Stimulated activated effector memory CD8-positive, alpha-beta T cell treated with anti-CD3 and anti-CD28 coated beads, Interleukin-12 subunit alpha, Interleukin-12 subunit beta, amount 100 ng/mL, for 72 hours (primary cell): ENCODE data around the gene TBKBP1.
A peak's percentile ranks its signal among the peaks of the same experiment; 100 is the strongest.
"Not testable (repeated sequence)": the region's sequence is repeated elsewhere in the genome, so short reads cannot be mapped to it uniquely, and the experiment has no call there.

Experiments used
- ATAC-seq: fragments of 150-1000 bp; cut with Tn5 transposase; 2 replicates; pipeline ENCODE4 v1.10.0; 2021
- DNase-seq, 2 donors: peaks; one replicate each; pipeline ENCODE4 v3.0.0; 2021 to 2022; ENCODE audit warnings: low spot score in 2 of 2
- H3K27ac Mint-ChIP-seq: one replicate; pipeline ENCODE4 v1.8.0; 2022; ENCODE audit warnings: mild to moderate bottlenecking, mixed read lengths
- H3K36me3 Mint-ChIP-seq: one replicate; pipeline ENCODE4 v1.8.0; 2022; ENCODE audit warnings: mild to moderate bottlenecking, mixed read lengths
- H3K4me1 Mint-ChIP-seq: one replicate; pipeline ENCODE4 v1.8.0; 2022; ENCODE audit warnings: mixed read lengths
- H3K4me3 Mint-ChIP-seq: one replicate; pipeline ENCODE4 v1.8.0; 2022; ENCODE audit warnings: mild to moderate bottlenecking, mixed read lengths
- H3K9me3 Mint-ChIP-seq: one replicate; pipeline ENCODE4 v1.8.0; 2022; ENCODE audit warnings: mixed read lengths

TBKBP1 gene

DNA sequence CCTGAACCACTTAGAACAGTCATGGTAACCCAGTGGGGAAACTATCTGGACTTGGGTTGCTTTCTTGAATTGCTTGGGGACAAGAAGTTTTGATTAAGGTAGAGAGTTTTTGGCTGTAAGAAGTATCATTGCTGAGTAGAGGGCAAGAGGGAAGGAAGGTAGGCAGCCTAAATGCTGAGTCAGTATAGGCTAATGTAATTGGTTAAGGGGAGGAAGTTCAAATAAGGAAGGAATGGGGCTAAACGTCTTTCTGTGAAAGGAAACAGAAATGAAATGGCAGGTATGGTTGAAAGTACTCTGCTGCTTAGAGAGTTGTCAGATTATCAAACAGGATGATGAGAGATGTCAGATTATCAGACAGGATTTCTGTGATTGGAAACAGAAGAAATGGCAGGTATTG is 23.9 kb upstream of the TBKBP1 start:
- peak overlapping the region; percentile 63 for H3K27ac Mint-ChIP-seq
- H3K9me3 Mint-ChIP-seq: no peaks in the 10 kb centered on the region
- ATAC-seq: no peak
- peaks cover 28% of the 10 kb centered on the region for H3K4me1 Mint-ChIP-seq
- DNase-seq: no peak
- peaks cover 100% of the 10 kb centered on the region for H3K36me3 Mint-ChIP-seq
- no peak overlapping the region for H3K4me3 Mint-ChIP-seq

DNA sequence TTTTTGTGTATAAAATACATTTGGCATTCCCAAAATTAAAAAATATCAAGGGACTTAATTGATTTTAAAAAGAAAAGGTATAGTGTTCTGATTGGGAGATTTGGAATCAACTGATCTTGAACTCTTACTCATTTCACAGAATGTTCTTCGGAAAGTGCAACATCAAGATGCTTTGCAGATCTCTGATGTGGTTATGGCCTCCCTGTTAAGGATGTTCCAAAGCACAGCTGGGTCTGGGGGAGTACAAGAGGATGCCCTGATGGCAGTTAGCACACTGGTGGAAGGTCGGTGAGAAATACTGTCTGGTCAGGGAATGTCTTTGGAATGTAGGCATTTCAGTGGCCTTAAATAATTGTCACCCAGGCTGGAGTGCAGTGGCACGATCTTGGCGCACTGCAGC is 19.5 kb upstream of the TBKBP1 start:
- no peak overlapping the region for H3K4me3 Mint-ChIP-seq
- H3K27ac Mint-ChIP-seq: peak overlapping the region; percentile 69
- no peaks in the 10 kb centered on the region for H3K9me3 Mint-ChIP-seq
- H3K4me1 Mint-ChIP-seq: peaks cover 20% of the 10 kb centered on the region
- ATAC-seq (no peak), DNase-seq (no peak)
- peaks cover 100% of the 10 kb centered on the region for H3K36me3 Mint-ChIP-seq

DNA sequence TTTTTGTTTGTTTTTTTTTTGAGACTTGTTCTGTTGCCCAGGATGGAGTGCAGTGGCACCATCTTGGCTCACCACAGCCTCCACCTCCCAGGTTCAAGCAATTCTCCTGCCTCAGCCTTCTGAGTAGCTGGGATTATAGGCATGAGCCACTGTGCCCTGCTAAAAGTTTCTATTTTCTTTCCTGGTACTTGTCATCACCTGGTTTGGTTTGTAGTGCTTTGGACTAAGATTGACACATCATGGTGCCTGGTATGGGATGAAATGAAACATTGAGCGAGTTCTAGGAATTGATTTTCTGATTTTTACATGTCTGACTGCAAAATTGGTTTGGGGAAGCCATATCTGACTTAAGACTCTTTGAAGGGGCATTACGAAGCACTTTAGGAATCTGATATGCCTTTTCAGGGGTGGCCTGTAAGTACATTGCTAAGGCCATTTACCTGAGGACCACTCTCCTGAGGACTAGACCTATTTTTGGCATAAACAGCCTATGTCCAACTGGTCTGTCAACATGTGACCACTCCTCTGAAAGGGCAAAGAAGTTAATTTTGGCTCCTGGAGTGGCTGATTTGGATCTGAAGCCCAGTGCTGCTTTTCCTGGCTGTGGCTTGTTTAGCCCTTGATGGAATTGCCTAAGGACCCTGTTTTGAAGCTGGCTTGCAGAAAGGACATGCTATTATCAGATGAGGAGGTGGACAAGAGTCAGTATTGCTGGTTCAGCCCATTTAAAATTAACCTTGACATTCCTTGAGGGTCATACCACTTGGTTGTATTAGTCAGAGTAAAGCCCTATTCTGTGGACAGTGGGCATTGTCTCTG is 18.4 kb upstream of the TBKBP1 start:
- Mint-ChIP-seq H3K27ac (peak overlapping the region; percentile 69), H3K36me3 (peaks cover 100% of the 10 kb centered on the region), H3K9me3 (no peaks in the 10 kb centered on the region), H3K4me3 (no peak overlapping the region), H3K4me1 (peaks cover 11% of the 10 kb centered on the region)
- DNase-seq (no peak), ATAC-seq (peak; percentile 55)

DNA sequence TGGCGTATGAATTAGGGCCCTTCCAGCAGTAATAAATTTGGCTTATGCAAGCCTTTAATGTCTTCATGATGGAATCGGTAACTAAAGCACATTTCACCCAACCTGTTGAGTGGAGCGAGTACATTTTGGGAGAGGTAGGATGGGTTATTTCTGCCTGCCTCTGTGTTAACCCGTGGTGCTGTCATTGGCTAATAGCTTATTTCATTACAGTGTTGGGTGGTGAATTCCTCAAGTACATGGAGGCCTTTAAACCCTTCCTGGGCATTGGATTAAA is 17.8 kb upstream of the TBKBP1 start:
- no peak for DNase-seq
- no peak for ATAC-seq
- peaks cover 11% of the 10 kb centered on the region for H3K4me1 Mint-ChIP-seq
- H3K4me3 Mint-ChIP-seq: no peak overlapping the region
- H3K36me3 Mint-ChIP-seq: peaks cover 100% of the 10 kb centered on the region
- H3K27ac Mint-ChIP-seq: peak overlapping the region; percentile 69
- no peaks in the 10 kb centered on the region for H3K9me3 Mint-ChIP-seq

DNA sequence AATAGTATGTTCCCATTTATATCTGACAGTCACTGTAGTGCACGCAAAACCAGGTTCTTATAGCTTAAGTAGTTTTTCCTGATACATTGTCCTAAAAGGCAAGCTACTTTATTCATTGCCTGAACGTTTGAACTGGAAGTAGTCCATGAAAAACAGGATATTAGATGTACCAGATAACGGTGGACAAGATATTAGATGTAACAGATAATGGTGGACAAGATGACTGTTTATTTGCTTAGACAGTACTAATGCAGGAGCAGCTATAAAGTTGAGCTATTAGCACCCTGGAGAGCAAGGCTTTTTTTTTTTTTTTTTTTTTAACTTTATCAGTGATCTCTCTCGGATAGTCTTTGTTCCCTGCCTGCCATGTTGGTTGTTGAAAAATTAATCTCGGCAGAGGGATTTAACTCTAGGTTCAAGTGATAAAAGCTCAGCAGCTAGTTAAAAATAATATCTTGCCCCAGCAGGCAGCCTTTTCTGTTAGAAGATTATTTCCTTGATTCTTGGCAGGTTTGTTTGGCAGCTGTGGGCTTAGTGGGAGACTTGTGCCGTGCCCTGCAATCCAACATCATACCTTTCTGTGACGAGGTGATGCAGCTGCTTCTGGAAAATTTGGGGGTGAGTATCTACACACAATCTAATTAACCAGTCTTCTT is 17.3 kb upstream of the TBKBP1 start:
- peaks cover 11% of the 10 kb centered on the region for H3K4me1 Mint-ChIP-seq
- no peaks in the 10 kb centered on the region for H3K9me3 Mint-ChIP-seq
- H3K36me3 Mint-ChIP-seq: peaks cover 100% of the 10 kb centered on the region
- ATAC-seq: no peak
- H3K27ac Mint-ChIP-seq: peak overlapping the region; percentile 37
- no peak overlapping the region for H3K4me3 Mint-ChIP-seq
- no peak for DNase-seq

DNA sequence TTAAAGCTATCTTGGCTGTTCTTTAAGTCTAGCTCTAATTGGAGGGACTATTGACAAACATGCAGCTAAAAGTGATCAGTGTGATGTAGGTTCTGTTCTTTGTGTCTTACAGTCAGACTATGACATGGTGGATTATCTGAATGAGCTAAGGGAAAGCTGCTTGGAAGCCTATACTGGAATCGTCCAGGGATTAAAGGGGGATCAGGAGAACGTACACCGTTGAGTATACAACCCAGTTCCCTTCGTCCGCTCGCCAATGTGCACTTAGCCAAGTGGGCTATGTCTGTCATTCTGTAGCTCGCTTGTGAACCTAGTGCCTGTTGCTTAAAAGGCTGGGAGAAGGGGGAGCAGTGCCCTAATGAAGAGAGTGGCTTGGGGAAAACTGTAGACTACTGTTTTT is 15.8 kb upstream of the TBKBP1 start:
- H3K4me1 Mint-ChIP-seq: peaks cover 21% of the 10 kb centered on the region
- H3K4me3 Mint-ChIP-seq: no peak overlapping the region
- no peak for DNase-seq
- ATAC-seq: no peak
- no peaks in the 10 kb centered on the region for H3K9me3 Mint-ChIP-seq
- peak overlapping the region; percentile 37 for H3K27ac Mint-ChIP-seq
- H3K36me3 Mint-ChIP-seq: peaks cover 100% of the 10 kb centered on the region

DNA sequence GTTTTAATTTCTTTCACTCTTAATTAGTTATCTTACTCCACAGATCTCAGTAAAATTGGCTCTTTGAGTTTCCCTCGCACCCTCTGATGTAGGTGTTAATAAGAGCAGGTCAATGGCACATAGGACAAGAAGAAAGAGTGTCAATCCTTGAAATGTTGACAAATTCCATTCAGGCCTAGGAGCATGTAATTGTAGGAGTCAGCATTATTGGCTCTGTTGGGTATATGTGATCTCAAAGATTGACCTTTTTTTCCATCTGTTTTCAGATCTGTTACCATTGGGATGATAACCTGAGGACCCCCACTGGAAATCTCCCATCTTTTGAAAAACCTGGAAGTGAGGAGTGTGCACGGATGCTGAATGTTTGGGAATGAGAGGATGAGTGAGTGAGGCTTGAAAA is 11.8 kb upstream of the TBKBP1 start:
- peak overlapping the region; percentile 75 for H3K27ac Mint-ChIP-seq
- no peak overlapping the region for H3K4me3 Mint-ChIP-seq
- ATAC-seq (no peak), DNase-seq (no peak)
- peaks cover 93% of the 10 kb centered on the region for H3K36me3 Mint-ChIP-seq
- H3K9me3 Mint-ChIP-seq: no peaks in the 10 kb centered on the region
- H3K4me1 Mint-ChIP-seq: peaks cover 9% of the 10 kb centered on the region

DNA sequence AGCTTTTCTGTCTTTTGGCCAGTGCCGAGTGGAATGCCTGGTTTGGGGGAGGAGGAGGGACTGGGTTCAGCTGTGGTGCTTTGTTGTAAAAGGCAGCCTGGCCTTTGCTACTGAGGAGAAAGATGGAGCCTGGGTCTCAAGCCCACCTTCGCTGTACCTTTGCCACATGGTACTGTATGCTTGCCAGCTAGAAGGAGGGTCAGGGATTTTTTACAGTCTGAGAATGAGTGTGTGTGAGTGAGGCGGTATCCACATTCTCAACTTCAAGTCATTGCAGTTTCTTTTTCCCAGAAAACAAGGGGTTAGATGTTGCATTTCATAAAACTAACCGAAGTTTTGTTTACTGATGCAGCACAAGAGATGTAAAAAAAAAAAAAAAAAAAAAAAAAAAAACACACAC is 11.2 kb upstream of the TBKBP1 start:
- peaks cover 88% of the 10 kb centered on the region for H3K36me3 Mint-ChIP-seq
- peak; percentile 78 for ATAC-seq
- H3K4me3 Mint-ChIP-seq, H3K4me1 Mint-ChIP-seq, H3K9me3 Mint-ChIP-seq, DNase-seq: not testable (repeated sequence)
- peak overlapping the region; percentile 75 for H3K27ac Mint-ChIP-seq

DNA sequence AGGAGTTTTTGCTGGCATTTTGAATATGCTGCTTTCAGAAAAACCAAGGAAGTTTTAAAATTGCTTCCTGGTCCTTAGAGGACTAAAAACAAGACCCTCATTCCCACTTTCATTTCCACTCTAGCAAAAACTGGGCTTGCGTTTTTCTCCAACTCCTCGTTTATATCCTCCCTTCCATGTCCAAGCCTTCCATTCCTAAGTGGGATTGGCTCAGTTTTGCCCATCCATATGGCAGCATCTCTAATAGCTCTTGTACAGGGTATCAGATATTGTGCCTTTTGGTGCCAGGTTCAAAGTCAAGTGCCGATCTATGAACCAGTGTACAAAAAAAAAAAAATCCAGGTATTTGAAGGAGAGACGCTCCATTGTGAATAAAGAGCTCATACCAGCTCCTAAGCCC is 9.9 kb upstream of the TBKBP1 start:
- no peak for ATAC-seq
- no peak overlapping the region for H3K27ac Mint-ChIP-seq

DNA sequence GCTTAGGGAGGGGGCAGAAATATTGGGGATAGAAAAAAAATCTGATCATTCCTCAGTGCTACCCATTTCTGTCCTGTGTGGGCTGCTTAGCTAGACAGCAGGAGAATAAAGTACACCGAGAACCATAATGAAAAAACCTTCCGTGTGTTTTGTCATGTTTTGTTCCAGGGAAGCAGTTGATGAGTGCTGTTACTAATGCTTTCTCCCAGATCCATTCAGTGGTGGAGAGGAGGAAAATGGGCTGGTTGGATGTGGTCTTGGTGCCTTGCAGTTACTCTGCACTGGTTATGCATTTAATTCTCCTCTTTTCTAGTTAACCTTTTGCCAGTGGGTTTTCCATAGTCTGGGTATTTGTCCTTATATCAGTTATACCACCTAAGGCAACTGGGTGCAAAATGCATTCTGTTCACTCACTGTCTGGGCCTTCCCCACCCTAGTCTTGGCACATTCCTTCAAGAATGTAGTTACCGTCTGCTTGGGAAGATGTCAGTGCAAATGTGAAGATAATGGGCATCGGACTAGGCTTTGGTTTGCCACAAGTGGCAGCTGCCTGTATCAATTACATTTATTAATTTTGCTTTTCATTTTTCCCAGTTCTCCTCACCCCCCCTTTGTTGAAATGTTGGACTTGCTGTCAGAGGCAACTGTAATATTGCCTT is 9.3 kb upstream of the TBKBP1 start:
- ATAC-seq (no peak), DNase-seq (no peak)
- no peaks in the 10 kb centered on the region for H3K9me3 Mint-ChIP-seq
- peaks cover 68% of the 10 kb centered on the region for H3K36me3 Mint-ChIP-seq
- peaks cover 9% of the 10 kb centered on the region for H3K4me1 Mint-ChIP-seq
- H3K27ac Mint-ChIP-seq: peak overlapping the region; percentile 15
- no peak overlapping the region for H3K4me3 Mint-ChIP-seq

More for the DNA sequence above, 9.9 kb upstream of the TBKBP1 start:
- H3K4me1 Mint-ChIP-seq: peaks cover 9% of the 10 kb centered on the region
- H3K4me3 Mint-ChIP-seq: no peak overlapping the region
- H3K36me3 Mint-ChIP-seq: peaks cover 75% of the 10 kb centered on the region
- DNase-seq: no peak
- H3K9me3 Mint-ChIP-seq: no peaks in the 10 kb centered on the region

DNA sequence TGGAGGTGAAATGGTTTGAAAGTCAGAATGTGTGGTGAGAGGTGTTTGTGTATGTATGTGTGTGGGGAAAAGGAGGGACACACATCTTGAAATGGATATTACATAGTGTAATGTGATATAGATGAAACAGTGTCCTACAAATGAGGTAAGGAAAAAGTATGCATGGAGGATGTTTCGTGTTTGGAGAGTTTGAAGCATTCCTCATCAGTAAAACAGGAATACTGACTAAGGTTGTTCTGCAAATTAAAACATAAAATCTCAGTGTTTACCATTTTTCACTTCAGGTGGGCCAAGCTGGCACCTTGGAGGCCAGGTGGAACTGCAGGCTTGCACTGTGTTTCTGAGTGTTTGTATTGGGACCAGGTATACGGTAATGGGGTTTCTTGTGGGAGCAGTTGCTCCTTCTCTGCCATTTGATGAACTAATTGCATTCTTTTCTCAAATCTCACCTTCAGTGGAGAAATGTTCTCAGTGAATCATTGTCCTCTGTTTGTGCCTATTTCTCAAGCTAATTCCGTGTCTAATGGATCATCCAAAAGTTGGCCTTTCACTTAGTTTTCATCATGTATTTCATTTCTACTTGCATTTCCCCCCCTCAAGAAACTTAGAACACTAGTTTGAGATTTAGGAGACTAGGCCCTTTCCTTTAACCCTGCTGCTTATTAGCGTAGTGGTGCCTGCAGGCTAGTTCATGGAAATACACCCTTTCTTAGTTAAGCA is 8.2 kb upstream of the TBKBP1 start:
- DNase-seq (no peak), ATAC-seq (no peak)
- Mint-ChIP-seq H3K36me3 (peaks cover 58% of the 10 kb centered on the region), H3K27ac (peak overlapping the region; percentile 15), H3K9me3 (no peaks in the 10 kb centered on the region), H3K4me1 (peaks cover 18% of the 10 kb centered on the region), H3K4me3 (no peak overlapping the region)

DNA sequence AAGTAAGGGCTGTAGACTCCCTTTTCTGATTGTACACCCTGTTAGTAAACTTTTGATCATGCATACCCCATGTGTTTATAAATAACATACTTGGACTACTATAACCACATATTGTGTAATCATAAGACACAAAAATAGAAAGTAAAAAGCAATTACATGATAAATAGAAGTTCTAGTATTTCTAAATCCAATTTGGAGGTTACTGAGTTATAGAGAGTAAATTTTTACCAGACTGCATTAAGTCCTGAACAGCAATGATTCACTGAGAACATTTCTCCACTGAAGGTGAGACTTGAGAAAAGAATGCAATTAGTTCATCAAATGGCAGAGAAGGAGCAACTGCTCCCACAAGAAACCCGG is 7.7 kb upstream of the TBKBP1 start:
- Mint-ChIP-seq H3K9me3 (no peaks in the 10 kb centered on the region), H3K27ac (peak overlapping the region; percentile 58), H3K4me1 (peaks cover 18% of the 10 kb centered on the region), H3K36me3 (peaks cover 52% of the 10 kb centered on the region), H3K4me3 (no peak overlapping the region)
- no peak for DNase-seq
- no peak for ATAC-seq

DNA sequence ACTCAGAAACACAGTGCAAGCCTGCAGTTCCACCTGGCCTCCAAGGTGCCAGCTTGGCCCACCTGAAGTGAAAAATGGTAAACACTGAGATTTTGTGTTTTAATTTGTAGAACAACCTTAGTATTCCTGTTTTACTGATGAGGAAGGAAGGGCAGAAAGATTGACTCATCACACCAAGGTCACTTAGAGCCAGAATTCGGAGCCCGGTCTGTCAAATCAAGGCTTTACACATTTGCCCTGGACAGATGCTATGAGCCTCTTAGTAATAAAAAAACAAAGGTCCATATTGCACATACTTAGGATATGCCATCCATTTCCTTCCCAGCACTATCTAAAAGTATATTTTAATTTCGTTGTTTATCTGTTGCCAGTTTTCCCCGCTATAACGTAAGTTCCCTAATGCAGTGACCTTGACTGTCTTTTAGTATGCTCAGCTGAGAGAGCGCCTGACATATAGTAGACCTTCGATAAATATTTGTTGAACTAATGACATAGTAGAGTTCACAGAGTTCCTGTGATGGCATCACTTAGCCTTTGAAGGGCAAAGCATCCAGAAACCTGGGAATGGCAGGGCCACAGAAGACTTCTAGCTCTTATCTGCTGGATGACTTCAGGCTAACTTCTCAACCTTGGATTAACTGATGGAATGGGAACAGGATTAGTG is 7.2 kb upstream of the TBKBP1 start:
- DNase-seq (no peak), ATAC-seq (no peak)
- Mint-ChIP-seq H3K4me3 (no peak overlapping the region), H3K36me3 (peaks cover 47% of the 10 kb centered on the region), H3K4me1 (peaks cover 23% of the 10 kb centered on the region), H3K27ac (peak overlapping the region; percentile 58), H3K9me3 (no peaks in the 10 kb centered on the region)

DNA sequence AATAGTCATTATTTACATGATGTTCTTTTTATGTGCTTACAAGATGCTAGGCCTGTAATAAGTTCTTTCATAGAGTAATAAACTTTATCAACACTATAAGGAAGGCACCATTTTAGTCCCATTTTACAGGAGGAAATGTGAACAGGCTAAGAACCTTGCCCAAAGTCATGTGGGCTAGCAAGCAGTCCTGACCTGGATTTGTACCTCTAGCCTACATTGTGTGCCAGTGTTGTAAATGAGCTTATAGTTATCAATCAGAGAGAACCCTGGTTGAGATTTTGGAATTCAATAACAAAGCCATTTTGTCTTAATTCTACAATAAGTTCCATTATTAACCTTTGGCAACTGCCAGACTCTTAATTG is 6.7 kb upstream of the TBKBP1 start:
- no peaks in the 10 kb centered on the region for H3K9me3 Mint-ChIP-seq
- peaks cover 42% of the 10 kb centered on the region for H3K36me3 Mint-ChIP-seq
- DNase-seq (no peak), ATAC-seq (no peak)
- no peak overlapping the region for H3K4me3 Mint-ChIP-seq
- H3K4me1 Mint-ChIP-seq: peaks cover 24% of the 10 kb centered on the region
- H3K27ac Mint-ChIP-seq: peak overlapping the region; percentile 58

DNA sequence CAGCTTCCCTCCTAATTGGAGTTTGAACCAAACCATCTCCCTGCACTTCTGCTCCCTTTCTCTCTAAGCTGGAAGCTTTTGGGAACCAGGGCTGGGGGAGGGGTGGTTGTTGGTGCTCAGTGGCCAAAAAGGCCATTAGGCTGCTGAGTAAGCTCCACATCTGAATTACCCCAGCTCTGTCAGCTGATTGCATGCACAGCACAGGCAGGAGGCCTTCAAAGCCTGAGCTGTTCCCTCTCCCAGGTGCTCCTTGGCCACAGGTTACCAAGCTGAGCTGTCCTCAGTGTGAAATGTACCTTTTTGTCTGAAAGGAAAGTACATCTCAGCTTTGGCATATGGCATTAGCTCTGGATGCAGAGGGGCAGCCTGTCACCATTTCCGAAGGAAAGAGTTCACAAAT is 6.2 kb upstream of the TBKBP1 start:
- ATAC-seq (no peak), DNase-seq (no peak)
- no peak overlapping the region for H3K4me3 Mint-ChIP-seq
- peaks cover 24% of the 10 kb centered on the region for H3K4me1 Mint-ChIP-seq
- H3K9me3 Mint-ChIP-seq: no peaks in the 10 kb centered on the region
- H3K27ac Mint-ChIP-seq: peak overlapping the region; percentile 58
- peaks cover 37% of the 10 kb centered on the region for H3K36me3 Mint-ChIP-seq
